Breast epithelium (tissue), 4 donors: ENCODE data around the gene NT5DC4. TPM values are rescaled to one million over a fixed set of nuclear protein-coding genes. Genes with fewer than 3 reads are reported as not detected.

ENCODE experiments used
- DNase-seq, 2 donors: peaks; one replicate each; pipeline ENCODE4 v3.0.0-alpha.2; 2019; ENCODE audit warnings: low spot score in 2 of 2
- H3K27ac ChIP-seq, 2 donors: fragments of 200-600 bp; sonication (generic) in 1 of 2; one replicate each; pipeline ENCODE4 v1.5.1; 2016 to 2019; ENCODE audit warnings: mild to moderate bottlenecking in 1 of 2
- H3K27me3 ChIP-seq, 2 donors: fragments of 200-600 bp; sonication (generic) in 1 of 2; one replicate each; pipeline versions ENCODE4 v1.5.1 to v1.6.0; 2017 to 2019; ENCODE audit warnings: control low read depth in 1 of 2, mild to moderate bottlenecking in 1 of 2
- H3K36me3 ChIP-seq: fragments of 200-600 bp; one replicate; pipeline ENCODE4 v1.5.1; 2019
- H3K4me1 ChIP-seq, 2 donors: fragments of 200-600 bp; sonication (generic); one replicate each; pipeline ENCODE4 v1.5.1; 2016 to 2019; ENCODE audit warnings: control low read depth in 1 of 2
- H3K4me3 ChIP-seq, 3 donors: fragments of 200-600 bp; sonication (generic); 1 replicate in 2 of 3; 2 replicates in 1 of 3; pipeline ENCODE4 v1.5.1; 2016 to 2019; ENCODE audit warnings: mild to moderate bottlenecking in 3 of 3, moderate library complexity in 2 of 3
- H3K9me3 ChIP-seq, 2 donors: fragments of 200-600 bp; sonication (generic) in 1 of 2; one replicate each; pipeline ENCODE4 v1.5.1; 2016 to 2019; ENCODE audit warnings: control low read depth in 1 of 2
- POLR2A ChIP-seq: fragments of 450-650 bp; IDR thresholded peaks from one replicate; pipeline ENCODE4 v1.6.1; 2016; ENCODE audit warnings: antibody characterized with exemption, mild to moderate bottlenecking, moderate library complexity
- POLR2AphosphoS5 ChIP-seq, 3 donors: sonication (generic); formaldehyde crosslinking; IDR thresholded peaks; one replicate each; pipeline ENCODE4 v1.6.1; 2017; ENCODE audit warnings: antibody characterized with exemption in 3 of 3
- intact Hi-C: fragments of 100-400 bp; cut with DNase I; formaldehyde crosslinking; loops from one replicate; pipeline ENCODE4 v1.15.1; 2023; ENCODE audit warnings: low total_unique reads
- total RNA-seq, 3 donors: library from RNA; depleted of rRNA; stranded (reverse); fragments of >200 nt; gene quantifications; one replicate each; pipeline ENCODE4 v1.1.0, GENCODE V29; 2016
- TF ChIP-seq, protein P1 (sequence below), 3 donors: fragments of 450-650 bp; IDR thresholded peaks; one replicate each; pipeline ENCODE4 v1.5.1; 2016 to 2017; ENCODE audit warnings: antibody characterized with exemption in 3 of 3, mild to moderate bottlenecking in 3 of 3, moderate library complexity in 3 of 3

The NT5DC4 gene
- total RNA-seq, 3 donors from 2014 or later: not detected

DNA sequence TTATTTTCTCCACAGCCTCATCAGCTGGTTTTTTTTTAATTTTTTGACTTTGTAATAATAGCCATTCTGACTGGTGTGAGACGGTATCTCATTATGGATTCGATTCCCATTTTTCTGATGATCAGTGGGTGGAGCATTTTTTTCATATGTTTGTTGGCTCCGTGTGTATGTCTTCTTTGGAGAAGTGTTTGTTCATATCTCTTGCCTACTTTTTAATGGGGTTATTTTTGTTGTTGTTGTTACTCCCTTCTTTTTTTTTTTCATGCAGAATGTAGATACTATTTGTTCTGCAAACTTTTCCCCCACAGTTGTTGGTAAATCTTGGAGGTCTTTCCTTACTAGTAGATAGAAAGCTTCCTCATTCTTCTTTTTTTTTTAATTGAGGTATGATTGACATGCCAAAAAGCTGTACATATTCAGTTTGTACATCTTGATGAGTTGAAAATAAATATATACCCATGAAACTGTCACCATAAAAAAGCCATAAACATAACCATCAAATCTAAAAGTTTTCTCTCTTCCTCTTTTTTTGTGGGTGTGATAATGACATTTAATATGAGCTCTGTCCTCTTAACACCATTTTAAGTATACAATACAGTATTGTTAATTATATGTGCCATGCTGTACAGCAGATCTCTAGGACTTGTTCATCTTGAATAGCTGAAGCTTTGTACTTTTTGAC is 21.8 kb upstream of the NT5DC4 start:
- intact Hi-C loops: no loop called here
- Histone ChIP-seq H3K4me3 (no peak overlapping the region), H3K9me3 (no peaks in the 10 kb centered on the region), H3K27me3 (no peaks in the 10 kb centered on the region), H3K4me1 (no peaks in the 10 kb centered on the region), H3K36me3 (no peaks in the 10 kb centered on the region), H3K27ac (no peak overlapping the region)
- no peak for TF ChIP-seq POLR2A
- TF ChIP-seq, protein P1, sequence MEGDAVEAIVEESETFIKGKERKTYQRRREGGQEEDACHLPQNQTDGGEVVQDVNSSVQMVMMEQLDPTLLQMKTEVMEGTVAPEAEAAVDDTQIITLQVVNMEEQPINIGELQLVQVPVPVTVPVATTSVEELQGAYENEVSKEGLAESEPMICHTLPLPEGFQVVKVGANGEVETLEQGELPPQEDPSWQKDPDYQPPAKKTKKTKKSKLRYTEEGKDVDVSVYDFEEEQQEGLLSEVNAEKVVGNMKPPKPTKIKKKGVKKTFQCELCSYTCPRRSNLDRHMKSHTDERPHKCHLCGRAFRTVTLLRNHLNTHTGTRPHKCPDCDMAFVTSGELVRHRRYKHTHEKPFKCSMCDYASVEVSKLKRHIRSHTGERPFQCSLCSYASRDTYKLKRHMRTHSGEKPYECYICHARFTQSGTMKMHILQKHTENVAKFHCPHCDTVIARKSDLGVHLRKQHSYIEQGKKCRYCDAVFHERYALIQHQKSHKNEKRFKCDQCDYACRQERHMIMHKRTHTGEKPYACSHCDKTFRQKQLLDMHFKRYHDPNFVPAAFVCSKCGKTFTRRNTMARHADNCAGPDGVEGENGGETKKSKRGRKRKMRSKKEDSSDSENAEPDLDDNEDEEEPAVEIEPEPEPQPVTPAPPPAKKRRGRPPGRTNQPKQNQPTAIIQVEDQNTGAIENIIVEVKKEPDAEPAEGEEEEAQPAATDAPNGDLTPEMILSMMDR (IDR thresholded peaks at IDR 0.05): no peak
- TF ChIP-seq POLR2AphosphoS5 (IDR thresholded peaks at IDR 0.05): no peak
- no peak for DNase-seq

DNA sequence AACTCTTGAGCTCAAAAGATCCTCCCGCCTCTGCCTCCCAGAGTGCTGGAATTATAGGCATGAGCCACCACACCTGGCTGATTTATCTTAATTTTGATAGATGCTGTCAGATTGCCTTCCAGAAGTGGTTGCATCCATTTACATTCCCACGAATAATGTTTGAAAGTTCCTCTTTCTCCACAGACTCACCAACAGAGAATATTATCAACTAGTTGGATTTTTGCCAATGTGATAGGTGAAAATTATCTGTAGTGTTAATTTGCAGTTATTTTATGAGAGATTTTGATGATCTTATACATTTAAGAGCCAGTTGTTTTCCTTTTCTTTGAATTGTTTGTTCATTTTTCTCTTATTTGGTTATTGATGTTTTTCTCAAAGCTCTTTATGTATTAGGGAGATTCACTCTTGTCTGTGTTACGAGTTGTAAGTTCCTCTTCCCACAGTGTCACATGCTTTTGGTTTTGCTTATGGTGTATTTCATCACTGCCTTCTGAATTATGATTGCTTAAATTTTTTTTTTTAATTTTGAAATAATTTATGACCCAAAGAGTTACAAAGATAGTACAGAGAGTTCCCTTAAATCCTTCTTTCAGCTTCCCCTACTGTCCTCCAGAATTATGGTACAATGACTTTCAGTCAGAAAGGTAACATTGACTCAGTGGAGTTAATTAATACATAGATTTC is 20.7 kb upstream of the NT5DC4 start:
- Histone ChIP-seq H3K4me1 (no peaks in the 10 kb centered on the region), H3K27me3 (no peaks in the 10 kb centered on the region), H3K4me3 (no peak overlapping the region), H3K27ac (no peak overlapping the region), H3K9me3 (no peaks in the 10 kb centered on the region), H3K36me3 (no peaks in the 10 kb centered on the region)
- DNase-seq: no peak
- intact Hi-C loops: no loop called here
- TF ChIP-seq, protein P1 (IDR thresholded peaks at IDR 0.05): no peak
- TF ChIP-seq POLR2A (no peak), POLR2AphosphoS5 (IDR thresholded peaks at IDR 0.05) (no peak)

DNA sequence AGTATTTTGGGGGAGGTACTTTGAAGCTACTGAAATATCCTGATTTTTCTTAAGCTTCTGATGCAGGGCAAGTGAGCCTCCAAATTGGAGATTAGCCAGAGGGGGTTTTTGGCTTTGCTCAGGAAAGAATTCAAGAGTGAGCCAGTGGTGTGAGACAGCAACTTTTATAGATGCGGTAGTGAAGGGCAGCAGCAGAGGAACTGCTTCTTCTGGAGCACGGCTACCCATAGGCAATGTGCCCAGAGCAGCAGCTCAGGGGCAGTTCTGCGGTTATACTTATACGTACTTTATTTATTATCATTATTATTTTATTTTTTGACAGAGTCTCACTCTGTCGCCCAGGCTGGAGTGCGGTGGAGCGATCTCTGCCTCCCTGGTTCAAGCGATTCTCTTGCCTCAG is 19.8 kb upstream of the NT5DC4 start:
- Histone ChIP-seq H3K36me3 (no peaks in the 10 kb centered on the region), H3K4me3 (no peak overlapping the region), H3K9me3 (no peaks in the 10 kb centered on the region), H3K27me3 (no peaks in the 10 kb centered on the region), H3K4me1 (no peaks in the 10 kb centered on the region), H3K27ac (no peak overlapping the region)
- intact Hi-C loops: no loop called here
- no peak for DNase-seq
- TF ChIP-seq, protein P1 (IDR thresholded peaks at IDR 0.05): no peak
- TF ChIP-seq POLR2AphosphoS5 (IDR thresholded peaks at IDR 0.05): no peak
- no peak for TF ChIP-seq POLR2A

DNA sequence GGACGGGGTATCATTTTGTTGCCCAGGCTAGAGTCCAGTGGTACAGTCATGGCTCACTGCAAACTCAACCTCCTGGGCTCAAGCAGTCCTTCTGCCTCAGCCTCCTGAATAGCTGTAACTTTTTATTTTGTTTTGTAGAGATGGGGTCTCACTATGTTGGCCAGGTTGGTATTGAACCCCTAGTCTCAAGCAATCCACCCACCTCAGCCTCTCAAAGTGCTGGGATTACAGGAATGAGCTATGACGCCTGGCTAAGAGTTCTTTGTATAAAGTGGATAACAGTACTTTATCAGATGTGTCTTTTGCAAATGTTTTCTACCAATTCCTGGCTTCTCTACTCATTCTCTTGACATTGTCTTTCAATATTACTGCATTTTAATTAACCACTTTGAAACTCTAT is 17.1 kb upstream of the NT5DC4 start:
- Histone ChIP-seq H3K4me1 (no peaks in the 10 kb centered on the region), H3K27ac (no peak overlapping the region)
- peak in 1 of 2 donors; percentile 2 for DNase-seq

DNA sequence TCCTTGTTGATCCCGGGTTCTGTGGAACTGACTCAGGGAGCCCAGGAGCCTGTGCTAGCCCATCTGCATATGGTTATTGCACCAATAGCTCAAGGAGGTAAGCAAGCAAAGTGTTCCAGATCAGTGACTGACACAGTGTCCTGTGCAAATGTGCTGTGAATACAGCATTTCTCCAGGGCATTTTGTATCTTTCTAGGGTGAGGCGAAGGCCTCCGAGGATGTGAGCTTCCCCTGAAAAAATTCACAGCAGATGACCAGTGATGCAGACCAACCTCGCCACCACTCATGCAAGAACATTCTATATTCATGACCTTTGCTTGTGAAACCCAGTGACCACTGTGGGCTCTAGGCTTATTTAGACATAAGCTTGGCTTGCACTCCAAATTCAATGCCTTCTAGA is 15.2 kb upstream of the NT5DC4 start:
- peak in 1 of 2 donors; percentile 6 for DNase-seq
- no peak overlapping the region for H3K27ac ChIP-seq
- H3K9me3 ChIP-seq: no peaks in the 10 kb centered on the region
- no peaks in the 10 kb centered on the region for H3K4me1 ChIP-seq
- no peak for TF ChIP-seq POLR2AphosphoS5 (IDR thresholded peaks at IDR 0.05)
- TF ChIP-seq POLR2A: no peak
- TF ChIP-seq, protein P1 (IDR thresholded peaks at IDR 0.05): no peak
- no peaks in the 10 kb centered on the region for H3K36me3 ChIP-seq
- no peaks in the 10 kb centered on the region for H3K27me3 ChIP-seq
- no peak overlapping the region for H3K4me3 ChIP-seq
- intact Hi-C loops: no loop called here

More for the DNA sequence above, 17.1 kb upstream of the NT5DC4 start:
- intact Hi-C loops: no loop called here
- H3K4me3 ChIP-seq: no peak overlapping the region
- no peaks in the 10 kb centered on the region for H3K9me3 ChIP-seq
- no peaks in the 10 kb centered on the region for H3K27me3 ChIP-seq
- H3K36me3 ChIP-seq: no peaks in the 10 kb centered on the region
- TF ChIP-seq, protein P1 (IDR thresholded peaks at IDR 0.05): no peak
- no peak for TF ChIP-seq POLR2A
- TF ChIP-seq POLR2AphosphoS5 (IDR thresholded peaks at IDR 0.05): no peak
